GM12878 (cell line): ENCODE data around the gene ZNF672. TPM values are rescaled to one million over a fixed set of nuclear protein-coding genes. Genes with fewer than 3 reads are reported as not detected.
A peak's percentile ranks its signal among the peaks of the same experiment; 100 is the strongest.

ENCODE experiments used
- ATF2 ChIP-seq: IDR thresholded peaks from 2 replicates; pipeline ENCODE4 v1.6.1; 2012; ENCODE audit warnings: low read length, inconsistent platforms
- BACH1 ChIP-seq: fragments of 450-650 bp; IDR thresholded peaks from 2 replicates; pipeline ENCODE4 v1.6.1; 2017; ENCODE audit warnings: mild to moderate bottlenecking, borderline replicate concordance
- CUX1 ChIP-seq: IDR thresholded peaks from 2 replicates; pipeline ENCODE4 v1.6.1; 2012; ENCODE audit warnings: improper control_type of control experiment, low read depth, low read length; ENCODE audit not compliant: insufficient replicate concordance
- IRF5 ChIP-seq: fragments of 450-650 bp; IDR thresholded peaks from 2 replicates; pipeline ENCODE4 v1.6.1; 2017; ENCODE audit warnings: borderline replicate concordance
- JUNB ChIP-seq: IDR thresholded peaks from 2 replicates; pipeline ENCODE4 v1.6.1; 2016; ENCODE audit warnings: antibody characterized with exemption, mild to moderate bottlenecking
- KLF5 ChIP-seq: fragments of 450-650 bp; IDR thresholded peaks from 2 replicates; pipeline ENCODE4 v1.6.1; 2014; ENCODE audit warnings: mild to moderate bottlenecking; ENCODE audit not compliant: partially characterized antibody
- NR2F1 ChIP-seq: fragments of 450-650 bp; conservative IDR thresholded peaks from 2 replicates; pipeline ENCODE4 v1.6.1; 2017; ENCODE audit warnings: mild to moderate bottlenecking
- RELB ChIP-seq: fragments of 450-650 bp; IDR thresholded peaks from 2 replicates; pipeline ENCODE4 v1.6.1; 2017; ENCODE audit warnings: low read depth, mild to moderate bottlenecking, moderate library complexity
- RFX5 ChIP-seq: IDR thresholded peaks from 2 replicates; pipeline ENCODE4 v1.6.1; 2011; ENCODE audit warnings: low read depth, low read length, improper control_type of control experiment
- SIN3A ChIP-seq: IDR thresholded peaks from 2 replicates; pipeline ENCODE4 v1.6.1; 2012; ENCODE audit warnings: low read depth, low read length, improper control_type of control experiment
- SREBF2 ChIP-seq: IDR thresholded peaks from 2 replicates; pipeline ENCODE4 v1.6.1; 2012; ENCODE audit warnings: mild to moderate bottlenecking, low read length
- TARDBP ChIP-seq: IDR thresholded peaks from 2 replicates; pipeline ENCODE4 v1.6.1; 2016; ENCODE audit warnings: borderline replicate concordance
- ZNF24 ChIP-seq: fragments of 450-650 bp; IDR thresholded peaks from 2 replicates; pipeline ENCODE4 v1.6.1; 2017; ENCODE audit warnings: antibody characterized with exemption, mild to moderate bottlenecking
- ZNF592 ChIP-seq: fragments of 450-650 bp; IDR thresholded peaks from 2 replicates; pipeline ENCODE4 v1.6.1; 2017; ENCODE audit warnings: mild to moderate bottlenecking, moderate library complexity
- polyA plus RNA-seq, 11 experiments: library from polyadenylated mRNA; depleted of rRNA in 4 of 11; unstranded in 6 of 11; stranded (reverse) in 5 of 11; fragments of >200 nt; fragmentation: Nextera tagmentation in 4 of 11; fragmentation: Illumina TruSeq in 1 of 11; extraction: Ambion mirVana in 4 of 11; extraction: Trizol in 1 of 11; gene quantifications; 1 replicate in 1 of 11; 2 replicates in 10 of 11; pipeline versions ENCODE4 v1.2.1 to v1.2.3, GENCODE V29; 2011 to 2016; ENCODE audit warnings: inconsistent platforms in 2 of 11, missing spikeins in 2 of 11, low read depth in 1 of 11
- total RNA-seq, 4 experiments: library from RNA; depleted of rRNA in 3 of 4; stranded (reverse); fragments of >200 nt in 3 of 4; fragmentation: Illumina TruSeq in 1 of 4; extraction: Trizol in 1 of 4; gene quantifications; 2 replicates each; pipeline versions ENCODE4 v1.2.1 to v1.2.3, GENCODE V29; 2013 to 2021

The ZNF672 gene
- total and polyA plus RNA-seq, 10 of the 15 experiments (the other 5 are each of a cell fraction or from before 2014, with no cell fraction given) = 2.9 to 51.3 (median 39.8) TPM

- TF ChIP-seq CUX1 (no peak), JUNB (no peak), TARDBP (no peak), RFX5 (peak; percentile 99), ZNF24 (no peak), ATF2 (no peak), SIN3A (no peak), BACH1 (peak; percentile 18), IRF5 (no peak), ZNF592 (no peak), KLF5 (no peak), RELB (peak; percentile 92), NR2F1 (peak; percentile 92), SREBF2 (no peak)
Measured at GRCh38 chr1:248838357-248839167, 538 bp downstream of the ZNF672 start (continued).
